H9 (cell line): Measurements from ENCODE around the gene LITAFD. TPM values are rescaled to one million over a fixed set of nuclear protein-coding genes. Genes with fewer than 3 reads are reported as not detected.
A peak's percentile ranks its signal among the peaks of the same experiment; 100 is the strongest.

Experiments used
- DNase-seq: peaks from one replicate; pipeline ENCODE4 v3.0.0-alpha.2; 2017
- H2AFZ ChIP-seq: one replicate; pipeline ENCODE4 v1.6.1; 2013; ENCODE audit warnings: mild to moderate bottlenecking, low read length, control low read depth, moderate library complexity
- H2AK5ac ChIP-seq: 2 replicates; pipeline ENCODE4 v1.6.1; 2013; ENCODE audit warnings: low read length, control low read depth, mixed read lengths; ENCODE audit not compliant: insufficient read length
- H2BK120ac ChIP-seq: one replicate; pipeline ENCODE4 v1.6.1; 2013; ENCODE audit warnings: low read depth, mild to moderate bottlenecking, low read length, control low read depth, inconsistent platforms; ENCODE audit not compliant: poor library complexity, severe bottlenecking
- H2BK12ac ChIP-seq: 2 replicates; pipeline ENCODE4 v1.6.1; 2013; ENCODE audit warnings: low read length, control low read depth, mixed read lengths, low read depth; ENCODE audit not compliant: insufficient read length
- H2BK15ac ChIP-seq: 2 replicates; pipeline ENCODE4 v1.6.1; 2013; ENCODE audit warnings: low read depth, low read length, control low read depth
- H2BK20ac ChIP-seq: one replicate; pipeline ENCODE4 v1.6.1; 2013; ENCODE audit warnings: low read depth, mild to moderate bottlenecking, low read length, control low read depth, inconsistent platforms; ENCODE audit not compliant: poor library complexity, severe bottlenecking
- H2BK5ac ChIP-seq: 2 replicates; pipeline ENCODE4 v1.6.1; 2013; ENCODE audit warnings: low read length, control low read depth, mixed read lengths; ENCODE audit not compliant: insufficient read length
- H3K14ac ChIP-seq: 2 replicates; pipeline ENCODE4 v1.6.1; 2013; ENCODE audit warnings: low read length, control low read depth; ENCODE audit not compliant: insufficient read depth
- H3K18ac ChIP-seq: 2 replicates; pipeline ENCODE4 v1.6.1; 2013; ENCODE audit warnings: low read depth, mild to moderate bottlenecking, mixed read lengths, low read length, control low read depth; ENCODE audit not compliant: insufficient read length
- H3K23ac ChIP-seq: 2 replicates; pipeline ENCODE4 v1.6.1; 2013; ENCODE audit warnings: low read length, control low read depth, mixed read lengths, low read depth; ENCODE audit not compliant: insufficient read length
- H3K23me2 ChIP-seq: 2 replicates; pipeline ENCODE4 v1.6.1; 2013; ENCODE audit warnings: low read depth, mild to moderate bottlenecking, mixed read lengths, low read length, control low read depth; ENCODE audit not compliant: insufficient read length, poor library complexity, severe bottlenecking
- H3K27ac ChIP-seq: 2 replicates; pipeline ENCODE4 v1.5.1; 2013; ENCODE audit warnings: low read length, control low read depth, mixed read lengths, low read depth; ENCODE audit not compliant: insufficient read length
- H3K27me3 ChIP-seq: 2 replicates; pipeline ENCODE4 v1.6.1; 2013; ENCODE audit warnings: low read length, control low read depth, inconsistent platforms; ENCODE audit not compliant: insufficient read depth
- H3K4ac ChIP-seq: 2 replicates; pipeline ENCODE4 v1.6.1; 2013; ENCODE audit warnings: low read depth, mild to moderate bottlenecking, control low read depth, inconsistent platforms, low read length, moderate library complexity
- H3K4me1 ChIP-seq: 2 replicates; pipeline ENCODE4 v1.6.1; 2013; ENCODE audit warnings: low read length, control low read depth, inconsistent platforms; ENCODE audit not compliant: insufficient read depth
- H3K4me2 ChIP-seq: 2 replicates; pipeline ENCODE4 v1.6.1; 2013; ENCODE audit warnings: low read length, control low read depth, mixed read lengths; ENCODE audit not compliant: insufficient read length, insufficient read depth
- H3K56ac ChIP-seq: 2 replicates; pipeline ENCODE4 v1.6.1; 2013; ENCODE audit warnings: low read depth, mild to moderate bottlenecking, mixed read lengths, low read length, control low read depth; ENCODE audit not compliant: insufficient read length
- H3K79me1 ChIP-seq: 2 replicates; pipeline ENCODE4 v1.6.1; 2013; ENCODE audit warnings: low read depth, mild to moderate bottlenecking, moderate library complexity, low read length, control low read depth, inconsistent platforms; ENCODE audit not compliant: insufficient read depth, poor library complexity, severe bottlenecking
- H3K79me2 ChIP-seq: 2 replicates; pipeline ENCODE4 v1.6.1; 2013; ENCODE audit warnings: low read length, control low read depth, inconsistent platforms; ENCODE audit not compliant: insufficient read depth
- H3K9ac ChIP-seq: 2 replicates; pipeline ENCODE4 v1.6.1; 2013; ENCODE audit warnings: low read length, control low read depth, mixed read lengths; ENCODE audit not compliant: insufficient read length; ENCODE audit errors: extremely low read depth
- H3K9me3 ChIP-seq: one replicate; pipeline ENCODE4 v1.6.1; 2013; ENCODE audit warnings: low read depth, low read length, inconsistent platforms; ENCODE audit not compliant: control insufficient read depth
- H3T11ph ChIP-seq: one replicate; pipeline ENCODE4 v1.6.1; 2013; ENCODE audit warnings: mild to moderate bottlenecking, low read length, control low read depth, inconsistent platforms
- H4K20me1 ChIP-seq: one replicate; pipeline ENCODE4 v1.6.1; 2013; ENCODE audit not compliant: control insufficient read depth, insufficient read length, insufficient read depth
- H4K5ac ChIP-seq: 2 replicates; pipeline ENCODE4 v1.6.1; 2013; ENCODE audit warnings: low read depth, mild to moderate bottlenecking, mixed read lengths, low read length, control low read depth; ENCODE audit not compliant: insufficient read length
- H4K8ac ChIP-seq: replicated peaks from 2 replicates; pipeline ENCODE4 v1.6.1; 2013; ENCODE audit warnings: low read length, control low read depth, mixed read lengths, low read depth; ENCODE audit not compliant: insufficient read length
- H4K91ac ChIP-seq: 2 replicates; pipeline ENCODE4 v1.6.1; 2013; ENCODE audit warnings: low read depth, mild to moderate bottlenecking, moderate library complexity, mixed read lengths, low read length, control low read depth; ENCODE audit not compliant: insufficient read length
- H3K27ac Mint-ChIP-seq, 3 experiments: 2 replicates in 2 of 3; 3 replicates in 1 of 3; pipeline ENCODE4 v1.8.0; 2020 to 2021; ENCODE audit warnings: mixed read lengths in 3 of 3, mild to moderate bottlenecking in 1 of 3, moderate library complexity in 1 of 3
- H3K27me3 Mint-ChIP-seq: 2 replicates; pipeline ENCODE4 v1.8.0; 2021; ENCODE audit warnings: low read depth, mild to moderate bottlenecking, moderate library complexity, mixed read lengths
- H3K36me3 Mint-ChIP-seq, 3 experiments: 2 replicates in 2 of 3; 3 replicates in 1 of 3; pipeline ENCODE4 v1.8.0; 2020 to 2021; ENCODE audit warnings: low read depth in 3 of 3, mixed read lengths in 3 of 3; ENCODE audit not compliant: insufficient read depth in 1 of 3
- H3K4me1 Mint-ChIP-seq, 2 experiments: 2 replicates each; pipeline ENCODE4 v1.8.0; 2020; ENCODE audit warnings: mixed read lengths in 2 of 2
- H3K4me3 Mint-ChIP-seq, 2 experiments: 2 replicates in 1 of 2; 3 replicates in 1 of 2; pipeline ENCODE4 v1.8.0; 2020 to 2021; ENCODE audit warnings: mild to moderate bottlenecking in 2 of 2, mixed read lengths in 2 of 2, moderate library complexity in 1 of 2
- H3K9me3 Mint-ChIP-seq, 2 experiments: 2 replicates in 1 of 2; 3 replicates in 1 of 2; pipeline ENCODE4 v1.8.0; 2020; ENCODE audit warnings: mild to moderate bottlenecking in 2 of 2, mixed read lengths in 2 of 2, moderate library complexity in 1 of 2
- CTCF ChIP-seq: fragments of 200-600 bp; sonication (generic); conservative IDR thresholded peaks from 3 replicates; pipeline ENCODE4 v1.8.0; 2021; ENCODE audit warnings: antibody characterized with exemption, mild to moderate bottlenecking
- WGBS: extraction: QIAGEN DNeasy Blood & Tissue Kit; methylation state at CpG from one replicate; pipeline ENCODE4 v1.1.7; 2013; ENCODE audit warnings: missing lambda C conversion rate, low lambda C conversion rate, mixed read lengths; ENCODE audit not compliant: insufficient read length; ENCODE audit errors: extremely low coverage; 5-methylcytosine and 5-hydroxymethylcytosine counted together
- total RNA-seq: library from RNA; stranded (reverse); gene quantifications from 2 replicates; pipeline ENCODE4 v1.2.1, GENCODE V29; 2021

Gene LITAFD
- total RNA-seq, 1 experiment from 2014 or later = not detected

DNA sequence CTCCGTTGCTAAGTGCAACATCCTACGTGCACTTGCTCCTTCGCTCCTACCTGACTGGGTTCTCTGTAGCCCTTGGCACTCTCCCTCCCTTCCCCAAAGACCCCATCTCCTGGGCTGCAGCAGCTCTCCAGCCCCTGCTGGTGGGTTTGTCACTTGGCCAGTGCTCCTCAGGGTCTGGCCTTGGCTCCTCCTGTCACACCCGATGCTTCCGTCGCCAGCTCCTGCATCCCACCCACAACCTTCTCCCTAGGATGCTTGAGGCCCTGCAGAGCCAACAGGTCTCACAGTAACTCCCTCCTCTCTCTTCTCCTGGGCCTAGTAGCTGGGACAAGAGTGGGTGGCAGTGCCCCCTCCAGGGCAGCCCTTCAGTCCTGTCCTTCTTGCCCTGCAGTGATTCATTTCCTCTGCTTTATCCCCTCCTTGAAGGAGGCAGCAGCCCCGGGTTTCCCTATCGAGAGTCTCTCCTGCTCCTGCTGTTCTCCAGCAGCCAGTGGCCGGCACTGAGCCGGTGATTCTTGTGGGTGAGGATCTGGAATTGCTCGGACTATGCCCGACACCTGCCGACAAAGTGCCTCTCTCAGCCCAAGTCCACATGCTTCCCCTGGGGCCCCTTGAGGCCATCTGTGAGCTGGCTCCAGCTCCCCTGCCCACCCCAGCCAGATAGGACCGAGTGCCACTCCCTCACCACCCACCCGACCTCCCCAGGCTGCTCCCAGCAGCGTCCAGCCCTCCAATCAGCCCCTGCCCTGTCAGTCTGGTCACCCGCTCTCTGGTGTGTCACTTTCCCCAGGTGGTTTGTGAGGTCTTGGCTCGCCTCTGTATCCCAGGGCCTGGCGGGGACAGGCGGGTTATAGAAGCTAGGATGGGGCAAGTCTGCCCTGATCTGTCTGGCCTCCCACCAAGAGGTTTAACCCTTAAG, 3.8 kb downstream of the LITAFD start:
- H3K4me3 Mint-ChIP-seq = no peak overlapping the region; a peak in 1 of 5 replicates
- Histone ChIP-seq H2BK20ac (no peak overlapping the region), H4K20me1 (peaks cover 4% of the 10 kb centered on the region), H2AK5ac (no peak overlapping the region), H3K4me2 (no peak overlapping the region), H4K91ac (no peak overlapping the region), H2BK12ac (no peak overlapping the region), H2BK5ac (no peak overlapping the region), H3K56ac (no peak overlapping the region), H3K23me2 (no peaks in the 10 kb centered on the region), H3K14ac (no peak overlapping the region), H3K9me3 (no peaks in the 10 kb centered on the region), H3K23ac (no peak overlapping the region), H3K4ac (no peak overlapping the region), H3K18ac (no peak overlapping the region), H4K5ac (no peak overlapping the region), H3K27me3 (no peaks in the 10 kb centered on the region), H3T11ph (no peak overlapping the region), H2BK120ac (no peak overlapping the region), H3K27ac (no peak overlapping the region), H3K4me1 (no peaks in the 10 kb centered on the region; the same call in 1 of the 2 replicates), H3K9ac (no peak overlapping the region), H3K79me2 (no peaks in the 10 kb centered on the region), H4K8ac (no peak overlapping the region), H3K79me1 (no peaks in the 10 kb centered on the region), H2BK15ac (no peak overlapping the region), H2AFZ (no peak overlapping the region)
- peak; percentile 50; the same call in 2 of the 3 replicates for TF ChIP-seq CTCF
- peaks cover 2% of the 10 kb centered on the region for H3K27me3 Mint-ChIP-seq
- DNase-seq = no peak
- no peaks in the 10 kb centered on the region for H3K9me3 Mint-ChIP-seq
- peaks cover 11 to 29% (median 15%) of the 10 kb centered on the region in 3 experiments; a peak in 6 of 7 replicates for H3K36me3 Mint-ChIP-seq
- H3K4me1 Mint-ChIP-seq = peaks cover 22 to 24% of the 10 kb centered on the region in 2 experiments
- peak overlapping the region; percentile 17 to 84 (median 35); a peak in 4 of 7 replicates for H3K27ac Mint-ChIP-seq
- no CpG with 5 or more reads among the region's 20 CpGs for WGBS
